ENCODE data around the gene MAS1.
"Not testable (repeated sequence)": the region's sequence is repeated elsewhere in the genome, so short reads cannot be mapped to it uniquely, and the experiment has no call there.

The MAS1 gene

DNA sequence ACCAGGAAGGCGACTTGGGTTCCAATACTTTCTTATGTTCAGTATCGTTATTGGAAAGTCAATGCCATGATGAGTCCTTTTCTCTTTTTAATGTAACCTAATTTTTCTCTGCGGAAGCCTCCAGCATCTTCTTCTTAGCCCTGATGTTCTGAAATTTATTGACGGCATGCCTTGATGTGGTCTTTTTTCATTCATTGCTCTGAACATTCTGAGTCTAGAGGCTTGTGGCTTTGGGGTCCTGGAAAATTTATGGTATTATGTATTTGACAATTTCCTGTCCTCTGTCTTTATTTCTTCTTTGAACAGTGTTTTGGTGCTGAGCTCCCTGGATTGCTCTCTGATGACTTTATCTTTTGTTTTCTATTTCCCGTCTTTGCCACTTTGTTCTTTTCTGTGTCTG lies 28.7 kb upstream of the MAS1 start:
- no peaks in the 10 kb centered on the region for H3K9me3 ChIP-seq (ENCODE audit: control insufficient read depth, low read length)
- WGBS, 2 experiments = 90 to 93% methylated on average over 5 of the region's 5 CpGs
- no peaks in the 10 kb centered on the region for H3K27me3 ChIP-seq (ENCODE audit: control insufficient read depth, insufficient read depth, low read length, poor library complexity, severe bottlenecking)
- H3K4me1 ChIP-seq (ENCODE audit: control insufficient read depth, insufficient read depth, low read length) = no peaks in the 10 kb centered on the region
- H3K4me3 ChIP-seq (ENCODE audit: insufficient read depth, low read depth, low read length) = no peak overlapping the region
- no peak overlapping the region for H3K27ac ChIP-seq (ENCODE audit: insufficient read depth, low read depth, low read length, poor library complexity, severe bottlenecking)
- H3K36me3 ChIP-seq (ENCODE audit: control insufficient read depth, insufficient read depth, low read length) = no peaks in the 10 kb centered on the region

DNA sequence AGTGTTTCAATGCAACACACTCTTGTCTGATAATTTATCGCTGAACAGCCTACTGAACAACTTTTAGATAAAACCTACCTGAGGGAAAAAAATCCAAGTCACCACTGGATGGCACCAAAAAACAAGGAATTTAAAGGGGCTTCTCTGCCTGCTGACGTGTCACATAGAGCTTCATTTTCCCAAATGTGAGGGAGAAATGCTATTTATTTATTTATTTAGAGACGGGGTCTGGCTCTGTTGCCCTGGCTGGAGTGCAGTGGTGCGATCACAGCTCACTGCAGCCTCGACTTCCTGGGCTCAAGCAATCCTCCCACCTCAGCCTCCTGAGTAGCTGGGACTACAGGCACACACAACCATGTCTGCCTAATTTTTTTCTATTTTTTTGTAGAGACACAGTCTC lies 27.4 kb upstream of the MAS1 start:
- H3K4me1 ChIP-seq (ENCODE audit: control insufficient read depth, insufficient read depth, low read length); H3K27me3 ChIP-seq (ENCODE audit: control insufficient read depth, insufficient read depth, low read length, poor library complexity, severe bottlenecking); H3K36me3 ChIP-seq (ENCODE audit: control insufficient read depth, insufficient read depth, low read length); H3K27ac ChIP-seq (ENCODE audit: insufficient read depth, low read depth, low read length, poor library complexity, severe bottlenecking); H3K4me3 ChIP-seq (ENCODE audit: insufficient read depth, low read depth, low read length); H3K9me3 ChIP-seq (ENCODE audit: control insufficient read depth, low read length): not testable (repeated sequence)
- WGBS, 2 experiments = 42 to 47% methylated on average over 5 of the region's 5 CpGs

DNA sequence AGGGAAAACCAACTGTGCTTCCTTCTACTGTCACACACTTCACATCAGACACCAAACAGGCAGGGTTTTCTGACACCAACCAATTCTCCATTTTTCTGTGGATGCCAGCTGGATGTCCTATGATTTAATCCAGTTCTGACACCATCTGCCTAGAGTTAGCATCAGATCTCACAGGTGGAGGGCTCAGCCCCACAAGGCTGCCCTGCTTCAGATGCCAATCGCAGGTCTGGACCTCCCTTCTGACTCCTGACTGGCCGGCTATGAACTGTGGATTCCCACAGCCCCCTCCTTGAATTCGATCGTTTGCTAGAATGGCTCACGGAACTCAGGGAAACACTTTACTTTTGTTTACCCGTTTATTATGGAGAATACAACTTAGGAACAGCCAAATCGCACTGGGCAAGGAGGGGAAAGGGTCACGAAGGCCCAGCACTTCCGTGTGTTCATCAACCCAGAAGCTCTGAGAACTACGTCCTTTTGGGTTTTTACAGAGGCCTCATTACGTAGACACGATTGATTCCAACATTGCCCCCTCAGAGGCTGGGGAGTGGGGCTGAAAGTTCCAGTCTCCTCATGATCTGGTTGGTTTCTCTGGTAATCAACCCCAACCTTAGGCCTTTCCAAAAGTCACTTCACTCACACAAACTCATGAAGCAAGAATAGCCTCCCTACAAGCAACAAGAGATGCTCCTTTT lies 25.4 kb upstream of the MAS1 start:
- Histone ChIP-seq H3K27ac (ENCODE audit: insufficient read depth, low read depth, low read length, poor library complexity, severe bottlenecking) (no peak overlapping the region), H3K9me3 (ENCODE audit: control insufficient read depth, low read length) (no peaks in the 10 kb centered on the region), H3K4me1 (ENCODE audit: control insufficient read depth, insufficient read depth, low read length) (no peaks in the 10 kb centered on the region), H3K4me3 (ENCODE audit: insufficient read depth, low read depth, low read length) (no peak overlapping the region), H3K27me3 (ENCODE audit: control insufficient read depth, insufficient read depth, low read length, poor library complexity, severe bottlenecking) (no peaks in the 10 kb centered on the region), H3K36me3 (ENCODE audit: control insufficient read depth, insufficient read depth, low read length) (no peaks in the 10 kb centered on the region)
- 89 to 90% methylated on average over 12 of the region's 12 CpGs for WGBS, 2 experiments

DNA sequence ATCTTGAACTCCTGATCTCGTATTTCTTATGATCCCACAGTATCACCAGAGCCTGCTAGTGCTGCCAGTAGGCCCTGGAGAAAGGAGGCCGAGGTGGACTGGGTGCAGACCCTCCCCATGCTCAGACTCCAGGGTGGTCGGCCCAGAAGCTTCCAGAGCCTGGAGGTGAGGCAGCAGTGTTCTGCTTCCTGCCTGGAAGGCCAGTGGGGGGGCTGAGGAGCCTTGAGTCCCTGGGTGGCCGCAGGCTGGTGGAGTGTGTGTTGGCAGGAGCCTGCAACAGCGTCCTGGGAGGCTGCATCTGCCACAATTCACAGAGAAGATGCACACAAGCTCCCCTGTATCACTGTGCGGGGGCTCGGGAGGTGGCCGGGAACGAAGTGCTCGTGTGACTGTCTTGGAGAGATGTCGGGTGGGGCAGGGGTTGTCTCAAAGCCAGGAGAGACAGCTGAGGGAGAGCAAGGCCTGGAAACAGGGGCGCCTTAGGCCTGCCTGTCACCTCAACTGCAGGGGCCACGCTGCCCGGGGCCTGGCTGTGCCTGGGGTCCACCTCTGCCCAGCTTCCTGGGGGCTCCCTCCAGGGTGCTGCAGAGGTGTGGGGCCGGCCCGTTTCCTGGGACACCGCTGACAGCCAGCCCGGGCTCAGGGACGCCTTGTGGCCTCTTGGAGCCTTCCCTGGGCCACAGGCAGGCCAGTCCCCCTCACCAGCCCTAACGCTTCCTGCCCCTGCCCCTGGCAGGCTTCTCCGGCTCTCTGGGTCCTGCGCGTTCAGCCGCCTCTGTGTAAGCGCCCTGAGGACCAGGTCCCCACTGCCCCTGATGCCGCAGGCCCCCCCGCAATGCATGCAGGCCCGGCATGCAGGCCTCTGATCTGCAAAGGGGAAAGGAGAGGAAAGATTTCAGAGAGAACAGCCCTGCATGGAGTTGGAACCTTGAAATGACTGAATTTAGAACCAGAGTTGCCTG lies 24.2 kb upstream of the MAS1 start:
- Histone ChIP-seq H3K4me1 (ENCODE audit: control insufficient read depth, insufficient read depth, low read length) (no peaks in the 10 kb centered on the region), H3K27ac (ENCODE audit: insufficient read depth, low read depth, low read length, poor library complexity, severe bottlenecking) (no peak overlapping the region), H3K4me3 (ENCODE audit: insufficient read depth, low read depth, low read length) (no peak overlapping the region), H3K36me3 (ENCODE audit: control insufficient read depth, insufficient read depth, low read length) (no peaks in the 10 kb centered on the region), H3K27me3 (ENCODE audit: control insufficient read depth, insufficient read depth, low read length, poor library complexity, severe bottlenecking) (no peaks in the 10 kb centered on the region), H3K9me3 (ENCODE audit: control insufficient read depth, low read length) (no peaks in the 10 kb centered on the region)
- WGBS, 2 experiments = 89 to 92% methylated on average over 28 of the region's 28 CpGs

DNA sequence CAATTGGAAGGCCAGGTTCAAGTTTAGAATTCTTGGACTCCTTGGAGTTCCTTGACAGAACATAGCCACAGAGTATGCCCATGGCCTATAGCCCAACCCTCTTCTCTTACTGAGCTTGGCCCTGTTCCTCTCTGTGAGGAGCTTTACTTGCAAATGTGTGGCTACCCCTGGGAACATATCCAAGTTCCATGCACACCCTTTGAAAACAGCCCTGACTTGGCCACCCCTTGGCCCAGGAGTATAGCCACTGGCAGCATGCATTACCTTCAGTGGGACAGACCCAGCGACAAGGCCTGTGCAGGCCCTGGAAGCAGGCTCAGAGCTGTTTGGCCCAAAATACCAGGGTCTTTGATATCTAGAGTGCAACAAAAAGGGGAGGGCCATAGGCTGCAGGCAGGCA lies 19.5 kb upstream of the MAS1 start:
- 94 to 100% methylated on average over 1 of the region's 1 CpG for WGBS, 2 experiments
- H3K36me3 ChIP-seq (ENCODE audit: control insufficient read depth, insufficient read depth, low read length) = no peaks in the 10 kb centered on the region

DNA sequence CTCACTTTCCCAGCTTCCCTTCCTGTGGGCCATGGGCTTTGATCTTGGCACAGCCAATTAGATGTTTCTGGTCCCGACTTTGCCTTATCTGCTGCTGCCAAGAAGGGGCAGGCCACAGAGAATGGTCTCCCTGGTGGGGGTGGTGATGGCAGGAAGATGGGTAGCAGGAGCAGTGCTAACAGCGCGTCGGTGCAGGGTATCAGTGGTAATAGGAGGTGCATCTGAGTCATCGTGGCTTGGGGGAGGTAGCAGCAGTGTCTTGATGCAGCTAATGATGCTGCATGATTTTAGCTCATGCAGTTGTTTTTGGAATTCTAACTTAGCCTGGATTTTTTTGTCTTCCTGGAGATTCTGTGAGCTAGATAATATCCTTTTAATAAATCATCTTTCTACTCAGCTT lies 18.9 kb upstream of the MAS1 start:
- Histone ChIP-seq H3K27me3 (ENCODE audit: control insufficient read depth, insufficient read depth, low read length, poor library complexity, severe bottlenecking) (no peaks in the 10 kb centered on the region), H3K4me1 (ENCODE audit: control insufficient read depth, insufficient read depth, low read length) (no peaks in the 10 kb centered on the region), H3K27ac (ENCODE audit: insufficient read depth, low read depth, low read length, poor library complexity, severe bottlenecking) (no peak overlapping the region), H3K4me3 (ENCODE audit: insufficient read depth, low read depth, low read length) (no peak overlapping the region), H3K9me3 (ENCODE audit: control insufficient read depth, low read length) (no peaks in the 10 kb centered on the region), H3K36me3 (ENCODE audit: control insufficient read depth, insufficient read depth, low read length) (no peaks in the 10 kb centered on the region)
- WGBS, 2 experiments = 90 to 92% methylated on average over 5 of the region's 5 CpGs

More for the DNA sequence above, 19.5 kb upstream of the MAS1 start:
- no peaks in the 10 kb centered on the region for H3K4me1 ChIP-seq (ENCODE audit: control insufficient read depth, insufficient read depth, low read length)
- H3K27me3 ChIP-seq (ENCODE audit: control insufficient read depth, insufficient read depth, low read length, poor library complexity, severe bottlenecking) = no peaks in the 10 kb centered on the region
- H3K4me3 ChIP-seq (ENCODE audit: insufficient read depth, low read depth, low read length) = no peak overlapping the region
- no peaks in the 10 kb centered on the region for H3K9me3 ChIP-seq (ENCODE audit: control insufficient read depth, low read length)
- H3K27ac ChIP-seq (ENCODE audit: insufficient read depth, low read depth, low read length, poor library complexity, severe bottlenecking) = no peak overlapping the region

DNA sequence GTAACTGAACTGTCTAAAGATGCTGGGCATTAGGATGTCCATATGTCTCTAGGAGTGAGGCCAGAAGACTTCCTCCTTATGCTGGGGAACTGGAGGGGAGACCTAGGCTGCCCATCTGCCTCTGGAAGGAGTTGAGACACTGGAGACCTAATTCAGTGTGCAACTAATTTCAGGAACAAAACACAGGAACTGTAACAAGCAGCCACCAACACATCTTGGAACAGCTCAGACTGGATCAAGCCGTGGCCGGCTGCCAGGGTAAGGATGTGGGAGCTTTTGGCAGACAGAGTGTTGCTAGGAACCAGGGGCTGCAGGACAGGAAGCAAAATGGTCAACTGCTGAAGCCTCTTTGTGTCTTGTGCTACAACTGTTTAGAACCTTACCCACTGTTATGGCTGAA lies 16.4 kb upstream of the MAS1 start:
- no peaks in the 10 kb centered on the region for H3K36me3 ChIP-seq (ENCODE audit: control insufficient read depth, insufficient read depth, low read length)
- WGBS, 2 experiments = 98 to 99% methylated on average over 2 of the region's 2 CpGs
- H3K27me3 ChIP-seq (ENCODE audit: control insufficient read depth, insufficient read depth, low read length, poor library complexity, severe bottlenecking) = no peaks in the 10 kb centered on the region
- H3K4me1 ChIP-seq (ENCODE audit: control insufficient read depth, insufficient read depth, low read length) = no peaks in the 10 kb centered on the region
- no peaks in the 10 kb centered on the region for H3K9me3 ChIP-seq (ENCODE audit: control insufficient read depth, low read length)
- no peak overlapping the region for H3K27ac ChIP-seq (ENCODE audit: insufficient read depth, low read depth, low read length, poor library complexity, severe bottlenecking)
- no peak overlapping the region for H3K4me3 ChIP-seq (ENCODE audit: insufficient read depth, low read depth, low read length)

DNA sequence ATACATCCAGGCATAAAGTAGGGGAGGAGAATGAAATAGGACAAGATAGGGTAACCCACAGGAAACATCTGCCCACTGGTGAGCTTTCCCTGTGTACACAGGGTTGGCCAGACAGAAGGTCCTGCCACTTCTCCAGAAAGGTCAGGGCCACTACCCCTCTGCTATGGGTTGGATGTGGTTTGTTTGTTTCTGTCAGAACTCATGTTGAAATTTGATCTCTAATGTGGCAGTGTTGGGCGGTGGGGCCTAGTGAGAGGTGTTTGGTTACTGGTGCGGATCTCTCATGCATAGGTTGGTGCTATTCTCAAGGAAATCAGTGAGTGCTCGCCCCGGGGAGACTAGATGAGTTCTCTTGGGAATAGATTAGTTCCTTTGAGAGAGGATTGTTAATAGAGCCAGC lies 15.6 kb upstream of the MAS1 start:
- WGBS, 2 experiments = 42 to 44% methylated on average over 4 of the region's 4 CpGs
- Histone ChIP-seq H3K36me3 (ENCODE audit: control insufficient read depth, insufficient read depth, low read length) (no peaks in the 10 kb centered on the region), H3K4me3 (ENCODE audit: insufficient read depth, low read depth, low read length) (no peak overlapping the region), H3K9me3 (ENCODE audit: control insufficient read depth, low read length) (no peaks in the 10 kb centered on the region), H3K4me1 (ENCODE audit: control insufficient read depth, insufficient read depth, low read length) (no peaks in the 10 kb centered on the region), H3K27ac (ENCODE audit: insufficient read depth, low read depth, low read length, poor library complexity, severe bottlenecking) (no peak overlapping the region), H3K27me3 (ENCODE audit: control insufficient read depth, insufficient read depth, low read length, poor library complexity, severe bottlenecking) (no peaks in the 10 kb centered on the region)

DNA sequence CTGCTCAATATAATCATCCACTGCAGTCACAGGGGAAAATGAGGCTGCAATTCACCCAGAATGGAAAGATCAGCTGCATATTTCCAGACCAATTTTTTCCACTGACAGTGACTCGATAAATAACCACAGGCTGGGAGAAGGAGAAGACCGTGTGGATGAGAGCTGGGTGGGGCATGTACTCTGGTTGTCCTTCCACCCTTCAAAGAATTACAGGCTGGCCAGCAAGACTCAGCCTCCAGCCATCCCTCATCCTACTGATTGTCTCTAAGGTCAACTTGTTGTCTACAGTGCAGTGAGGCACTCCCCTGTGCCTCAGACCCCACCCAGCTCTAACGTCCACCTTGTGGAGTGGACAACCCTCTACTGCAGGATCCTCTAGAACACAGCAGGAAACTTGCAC lies 14.5 kb upstream of the MAS1 start:
- no peaks in the 10 kb centered on the region for H3K4me1 ChIP-seq (ENCODE audit: control insufficient read depth, insufficient read depth, low read length)
- H3K4me3 ChIP-seq (ENCODE audit: insufficient read depth, low read depth, low read length) = no peak overlapping the region
- no peak overlapping the region for H3K27ac ChIP-seq (ENCODE audit: insufficient read depth, low read depth, low read length, poor library complexity, severe bottlenecking)

DNA sequence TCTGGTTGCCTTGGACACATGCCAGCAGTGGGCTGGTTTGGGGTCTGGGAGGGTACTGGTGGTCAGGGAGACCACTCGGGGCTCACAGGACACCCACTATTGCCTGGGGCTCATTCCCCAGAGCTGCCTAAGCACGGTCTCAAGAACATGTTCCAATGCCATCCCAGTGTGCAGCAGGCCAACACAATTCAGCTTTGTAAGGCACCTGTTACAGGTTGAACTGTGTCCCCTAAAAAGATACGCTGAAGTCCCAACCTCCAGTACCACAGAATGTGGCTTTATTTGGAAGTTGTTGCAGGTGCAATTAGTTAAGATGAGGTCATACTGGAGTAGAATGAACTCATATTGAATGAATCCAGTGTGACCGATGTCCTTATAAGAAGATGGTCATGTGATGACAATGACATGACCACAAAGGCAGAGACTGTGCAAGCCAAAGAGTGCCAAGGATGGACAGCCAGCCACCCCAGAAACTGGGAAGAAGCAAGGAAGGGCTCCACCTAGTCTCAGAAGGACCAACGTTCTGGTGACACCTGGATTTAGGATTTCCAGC lies 13.5 kb upstream of the MAS1 start:
- H3K9me3 ChIP-seq (ENCODE audit: control insufficient read depth, low read length) = no peaks in the 10 kb centered on the region

More for the DNA sequence above, 14.5 kb upstream of the MAS1 start:
- H3K36me3 ChIP-seq (ENCODE audit: control insufficient read depth, insufficient read depth, low read length) = no peaks in the 10 kb centered on the region
- no peaks in the 10 kb centered on the region for H3K27me3 ChIP-seq (ENCODE audit: control insufficient read depth, insufficient read depth, low read length, poor library complexity, severe bottlenecking)
- WGBS, 2 experiments = 95 to 99% methylated on average over 3 of the region's 3 CpGs
- H3K9me3 ChIP-seq (ENCODE audit: control insufficient read depth, low read length) = no peaks in the 10 kb centered on the region

More for the DNA sequence above, 13.5 kb upstream of the MAS1 start:
- Histone ChIP-seq H3K4me1 (ENCODE audit: control insufficient read depth, insufficient read depth, low read length) (no peaks in the 10 kb centered on the region), H3K36me3 (ENCODE audit: control insufficient read depth, insufficient read depth, low read length) (no peaks in the 10 kb centered on the region), H3K4me3 (ENCODE audit: insufficient read depth, low read depth, low read length) (no peak overlapping the region), H3K27me3 (ENCODE audit: control insufficient read depth, insufficient read depth, low read length, poor library complexity, severe bottlenecking) (no peaks in the 10 kb centered on the region), H3K27ac (ENCODE audit: insufficient read depth, low read depth, low read length, poor library complexity, severe bottlenecking) (no peak overlapping the region)
- 89 to 93% methylated on average over 5 of the region's 5 CpGs for WGBS, 2 experiments

All from ectodermal cell (in vitro differentiated cells).